Tibial nerve (tissue), 4 donors: ENCODE data around the gene CYTH1. TPM values are rescaled to one million over a fixed set of nuclear protein-coding genes. Genes with fewer than 3 reads are reported as not detected.
"Not testable (repeated sequence)": the region's sequence is repeated elsewhere in the genome, so short reads cannot be mapped to it uniquely, and the experiment has no call there.

Source experiments
- DNase-seq, 2 donors: peaks; one replicate each; pipeline ENCODE4 v3.0.0-alpha.2; 2019; ENCODE audit warnings: low spot score in 2 of 2
- H3K27ac ChIP-seq, 4 donors: fragments of 200-600 bp; sonication (generic) in 3 of 4; one replicate each; pipeline ENCODE4 v1.5.1; 2017 to 2019; ENCODE audit warnings: mild to moderate bottlenecking in 1 of 4
- H3K27me3 ChIP-seq, 2 donors: fragments of 200-600 bp; sonication (generic) in 1 of 2; one replicate each; pipeline versions ENCODE4 v1.5.1 to v1.6.0; 2017 to 2019
- H3K36me3 ChIP-seq, 3 donors: fragments of 200-600 bp; sonication (generic); one replicate each; pipeline ENCODE4 v1.5.1; 2018 to 2019
- H3K4me1 ChIP-seq, 4 donors: fragments of 200-600 bp; sonication (generic) in 3 of 4; one replicate each; pipeline ENCODE4 v1.5.1; 2017 to 2019
- H3K4me3 ChIP-seq, 4 donors: fragments of 200-600 bp; sonication (generic) in 3 of 4; one replicate each; pipeline ENCODE4 v1.5.1; 2017 to 2019; ENCODE audit warnings: mild to moderate bottlenecking in 1 of 4, moderate library complexity in 1 of 4
- H3K9me3 ChIP-seq, 4 donors: fragments of 200-600 bp; sonication (generic) in 3 of 4; one replicate each; pipeline ENCODE4 v1.5.1; 2017 to 2019
- EP300 ChIP-seq, 2 donors: sonication (generic); formaldehyde crosslinking; IDR thresholded peaks; one replicate each; pipeline ENCODE4 v1.6.1; 2017; ENCODE audit warnings: antibody characterized with exemption in 2 of 2, mild to moderate bottlenecking in 1 of 2
- POLR2A ChIP-seq, 2 donors: fragments of 450-650 bp; IDR thresholded peaks; one replicate each; pipeline ENCODE4 v1.6.1; 2017; ENCODE audit warnings: antibody characterized with exemption in 2 of 2, mild to moderate bottlenecking in 2 of 2, moderate library complexity in 2 of 2
- WGBS, 2 donors: methylation state at CpG; one replicate each; pipeline ENCODE4 v1.1.5; 2018; 5-methylcytosine and 5-hydroxymethylcytosine counted together
- total RNA-seq, 4 donors: library from RNA; depleted of rRNA; stranded (reverse); fragments of >200 nt; gene quantifications; one replicate each; pipeline ENCODE4 v1.1.0, GENCODE V29; 2016
- TF ChIP-seq, protein P1 (sequence below), 5 experiments: fragments of 200-600 bp in 3 of 5; fragments of 450-650 bp in 2 of 5; sonication (generic) in 3 of 5; IDR thresholded peaks; one replicate each; pipeline ENCODE4 v1.5.1; 2016 to 2019; ENCODE audit warnings: antibody characterized with exemption in 5 of 5, mild to moderate bottlenecking in 3 of 5, moderate library complexity in 2 of 5

CYTH1 gene
- total RNA-seq, 4 donors from 2014 or later, result 53.1 to 81.0 (median 63.8) TPM

DNA sequence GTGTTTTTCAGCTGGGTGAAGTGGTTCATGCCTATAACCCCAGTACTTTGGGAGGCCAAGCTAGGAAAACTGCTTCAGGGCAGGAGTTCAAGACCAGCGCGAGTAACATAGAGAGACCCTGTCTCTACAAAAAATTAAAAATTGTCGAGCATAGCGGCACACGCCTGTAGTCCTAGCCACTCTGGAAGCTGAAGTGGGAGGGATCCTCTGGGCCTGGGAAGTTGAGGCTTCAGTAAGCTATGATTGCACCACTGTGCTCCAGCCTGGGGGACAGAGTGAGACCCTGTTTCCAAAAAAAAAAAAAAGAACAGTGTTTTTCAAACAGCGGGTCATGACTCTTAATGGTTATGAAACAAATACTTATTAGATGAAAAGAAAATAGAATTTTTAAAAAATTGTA lies 2.3 kb upstream of the CYTH1 start:
- H3K36me3 ChIP-seq, result peaks cover 0 to 13% (median 0%) of the 10 kb centered on the region in 3 donors
- no peaks in the 10 kb centered on the region for H3K27me3 ChIP-seq
- 61 to 64% methylated on average over 6 of the region's 6 CpGs for WGBS, 2 donors
- peak overlapping the region in 2 of 4 donors; percentile 91 to 96 for H3K27ac ChIP-seq
- H3K9me3 ChIP-seq, result no peaks in the 10 kb centered on the region
- no peak for DNase-seq
- TF ChIP-seq, protein P1, sequence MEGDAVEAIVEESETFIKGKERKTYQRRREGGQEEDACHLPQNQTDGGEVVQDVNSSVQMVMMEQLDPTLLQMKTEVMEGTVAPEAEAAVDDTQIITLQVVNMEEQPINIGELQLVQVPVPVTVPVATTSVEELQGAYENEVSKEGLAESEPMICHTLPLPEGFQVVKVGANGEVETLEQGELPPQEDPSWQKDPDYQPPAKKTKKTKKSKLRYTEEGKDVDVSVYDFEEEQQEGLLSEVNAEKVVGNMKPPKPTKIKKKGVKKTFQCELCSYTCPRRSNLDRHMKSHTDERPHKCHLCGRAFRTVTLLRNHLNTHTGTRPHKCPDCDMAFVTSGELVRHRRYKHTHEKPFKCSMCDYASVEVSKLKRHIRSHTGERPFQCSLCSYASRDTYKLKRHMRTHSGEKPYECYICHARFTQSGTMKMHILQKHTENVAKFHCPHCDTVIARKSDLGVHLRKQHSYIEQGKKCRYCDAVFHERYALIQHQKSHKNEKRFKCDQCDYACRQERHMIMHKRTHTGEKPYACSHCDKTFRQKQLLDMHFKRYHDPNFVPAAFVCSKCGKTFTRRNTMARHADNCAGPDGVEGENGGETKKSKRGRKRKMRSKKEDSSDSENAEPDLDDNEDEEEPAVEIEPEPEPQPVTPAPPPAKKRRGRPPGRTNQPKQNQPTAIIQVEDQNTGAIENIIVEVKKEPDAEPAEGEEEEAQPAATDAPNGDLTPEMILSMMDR (IDR thresholded peaks at IDR 0.05), result no peak
- no peak for TF ChIP-seq POLR2A (IDR thresholded peaks at IDR 0.05)
- no peak for TF ChIP-seq EP300 (IDR thresholded peaks at IDR 0.05)
- H3K4me3 ChIP-seq, result no peak overlapping the region
- peaks cover 0 to 45% (median 20%) of the 10 kb centered on the region in 4 donors for H3K4me1 ChIP-seq

DNA sequence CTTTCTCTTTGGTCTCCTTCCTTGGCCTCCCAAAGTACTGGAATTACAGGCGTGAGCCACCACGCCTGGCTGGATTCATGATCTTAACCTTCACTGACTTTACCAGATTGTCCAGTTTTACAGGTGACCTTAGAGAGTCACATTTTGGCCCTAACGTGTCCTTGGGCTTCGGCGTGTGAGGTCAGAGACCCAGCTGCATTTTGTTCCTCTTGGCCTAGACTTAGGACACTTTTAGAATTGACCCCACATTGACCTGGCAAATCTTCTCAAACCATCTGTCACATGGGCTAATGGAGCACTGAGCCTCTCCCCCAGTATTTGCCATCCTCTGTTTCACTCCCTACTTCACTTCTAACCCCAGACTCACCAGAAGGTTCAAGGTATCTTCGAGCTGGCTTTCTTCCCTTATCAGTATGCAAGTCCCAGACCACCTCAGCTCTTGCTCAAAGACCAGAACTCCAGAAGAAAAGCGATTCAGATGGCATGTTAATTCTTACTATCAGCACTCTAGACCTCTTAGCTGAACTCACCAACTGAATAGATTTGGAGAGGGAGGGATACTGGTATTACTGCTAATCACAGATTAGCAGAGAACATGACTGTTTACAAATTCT lies 1.7 kb upstream of the CYTH1 start:
- H3K27ac ChIP-seq, result peak overlapping the region in 2 of 4 donors; percentile 91 to 96

DNA sequence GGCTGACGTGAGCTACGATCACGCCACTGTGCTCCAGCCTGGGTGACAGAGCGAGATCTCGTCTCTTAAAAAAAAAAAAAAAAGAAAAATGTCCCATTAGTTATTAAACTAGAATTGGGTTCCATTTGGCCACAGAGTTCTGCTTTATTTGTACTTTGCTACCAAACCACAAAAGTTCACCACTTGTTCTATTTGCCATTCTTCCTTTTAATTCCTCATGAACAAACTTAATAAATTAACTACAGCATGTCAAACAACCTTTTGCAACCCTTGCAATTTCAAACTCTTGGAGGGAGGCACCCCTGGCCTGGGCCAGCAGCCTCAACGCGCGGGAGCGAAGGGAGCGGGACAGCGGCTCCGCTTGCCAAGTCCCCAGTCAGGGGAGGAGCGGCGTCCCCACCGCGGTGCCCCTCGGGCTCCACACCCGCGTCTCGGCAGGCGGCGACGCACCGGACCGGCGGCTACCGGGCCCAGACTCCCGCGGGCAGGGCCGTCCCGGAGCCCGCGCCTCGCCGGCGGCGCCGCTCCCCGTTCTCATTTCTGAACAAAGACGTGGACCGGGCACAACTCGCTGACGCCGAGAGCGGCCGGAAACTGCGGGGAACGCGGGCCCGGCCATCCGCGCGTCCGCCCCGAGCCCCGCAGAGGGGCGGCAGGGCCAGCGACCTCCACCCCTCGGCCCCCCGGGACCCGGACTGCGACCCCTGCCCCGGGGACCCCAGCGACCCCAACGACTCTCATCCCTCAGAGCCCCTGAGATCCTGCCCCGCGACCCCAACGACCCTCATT lies 775 bp downstream of the CYTH1 start:
- 5 to 7% methylated on average over 21 to 41 of the region's 68 CpGs for WGBS, 2 donors
- no peaks in the 10 kb centered on the region for H3K36me3 ChIP-seq
- no peaks in the 10 kb centered on the region for H3K27me3 ChIP-seq
- H3K4me1 ChIP-seq, result peaks cover 0 to 42% (median 18%) of the 10 kb centered on the region in 4 donors
- H3K9me3 ChIP-seq, result no peaks in the 10 kb centered on the region
- TF ChIP-seq POLR2A (IDR thresholded peaks at IDR 0.05), result peak in 1 of 2 donors; percentile 17
- TF ChIP-seq, protein P1 (IDR thresholded peaks at IDR 0.05), result no peak
- no peak for DNase-seq
- peak overlapping the region; percentile 63 to 100 (median 93) for H3K4me3 ChIP-seq
- H3K27ac ChIP-seq, result peak overlapping the region; percentile 85 to 99 (median 96)

More for the DNA sequence above, 1.7 kb upstream of the CYTH1 start:
- 76 to 79% methylated on average over 7 of the region's 7 CpGs for WGBS, 2 donors
- Histone ChIP-seq H3K9me3 (no peaks in the 10 kb centered on the region), H3K27me3 (no peaks in the 10 kb centered on the region), H3K36me3 (peaks cover 0 to 13% (median 0%) of the 10 kb centered on the region in 3 donors), H3K4me3 (no peak overlapping the region), H3K4me1 (peaks cover 0 to 42% (median 18%) of the 10 kb centered on the region in 4 donors)
- TF ChIP-seq EP300 (IDR thresholded peaks at IDR 0.05), result no peak
- DNase-seq, result no peak

DNA sequence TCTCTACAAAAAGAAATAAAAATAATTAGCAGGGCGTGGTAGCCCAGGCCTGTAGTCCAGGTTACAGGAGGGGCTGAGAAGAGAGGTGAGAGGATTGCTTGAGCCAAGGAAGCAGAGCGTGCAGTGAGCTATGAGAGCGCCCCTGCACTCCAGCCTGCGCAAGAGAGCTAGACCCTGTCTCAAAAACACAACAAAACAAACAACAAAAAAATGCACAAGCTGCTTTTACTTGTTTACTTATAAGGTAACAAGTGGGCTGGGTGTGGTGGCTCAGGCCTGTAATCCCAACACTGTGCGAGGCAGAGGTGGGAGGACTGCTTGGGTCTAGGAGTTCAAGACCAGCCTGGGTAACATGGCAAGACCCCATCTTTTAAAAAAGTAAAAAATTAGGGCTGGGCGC lies 1.7 kb downstream of the CYTH1 start:
- H3K4me3 ChIP-seq, result peak overlapping the region in 2 of 4 donors; percentile 90 to 100
- H3K4me1 ChIP-seq, result peaks cover 0 to 49% (median 20%) of the 10 kb centered on the region in 4 donors
- peak overlapping the region in 3 of 4 donors; percentile 93 to 99 (median 98) for H3K27ac ChIP-seq
- DNase-seq, result no peak
- no peaks in the 10 kb centered on the region for H3K27me3 ChIP-seq
- no peaks in the 10 kb centered on the region for H3K9me3 ChIP-seq
- no peak for TF ChIP-seq POLR2A (IDR thresholded peaks at IDR 0.05)
- WGBS, 2 donors, result 86 to 89% methylated on average over 6 of the region's 6 CpGs
- no peaks in the 10 kb centered on the region for H3K36me3 ChIP-seq

DNA sequence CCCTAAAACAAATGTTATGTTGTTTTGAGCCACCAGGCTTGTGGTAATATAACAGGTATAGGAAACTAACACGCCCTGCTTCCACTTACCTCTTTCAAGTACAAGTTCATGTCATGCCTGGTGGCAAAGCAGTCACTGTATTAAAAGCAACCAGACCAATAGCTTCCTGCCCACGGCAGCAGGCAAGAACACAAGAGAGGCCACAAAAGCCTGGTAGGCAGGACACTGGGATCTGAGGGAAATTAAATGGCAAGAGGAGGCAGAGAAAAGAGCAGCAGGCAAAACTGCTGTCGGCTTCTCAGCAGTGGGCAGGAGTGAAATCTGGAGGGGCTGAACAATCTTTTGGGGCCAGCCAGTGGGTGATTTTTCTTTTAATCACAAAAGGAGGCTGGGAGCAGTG lies 2.2 kb downstream of the CYTH1 start:
- TF ChIP-seq EP300 (IDR thresholded peaks at IDR 0.05) (no peak), POLR2A (IDR thresholded peaks at IDR 0.05) (no peak)
- TF ChIP-seq, protein P1 (IDR thresholded peaks at IDR 0.05), result no peak
- Histone ChIP-seq H3K36me3 (no peaks in the 10 kb centered on the region), H3K9me3 (no peaks in the 10 kb centered on the region), H3K27ac (peak overlapping the region in 3 of 4 donors; percentile 93 to 99 (median 98)), H3K4me3 (peak overlapping the region in 2 of 4 donors; percentile 90 to 100), H3K4me1 (peaks cover 0 to 46% (median 21%) of the 10 kb centered on the region in 4 donors), H3K27me3 (no peaks in the 10 kb centered on the region)
- no peak for DNase-seq
- 49 to 51% methylated on average over 3 of the region's 3 CpGs for WGBS, 2 donors

DNA sequence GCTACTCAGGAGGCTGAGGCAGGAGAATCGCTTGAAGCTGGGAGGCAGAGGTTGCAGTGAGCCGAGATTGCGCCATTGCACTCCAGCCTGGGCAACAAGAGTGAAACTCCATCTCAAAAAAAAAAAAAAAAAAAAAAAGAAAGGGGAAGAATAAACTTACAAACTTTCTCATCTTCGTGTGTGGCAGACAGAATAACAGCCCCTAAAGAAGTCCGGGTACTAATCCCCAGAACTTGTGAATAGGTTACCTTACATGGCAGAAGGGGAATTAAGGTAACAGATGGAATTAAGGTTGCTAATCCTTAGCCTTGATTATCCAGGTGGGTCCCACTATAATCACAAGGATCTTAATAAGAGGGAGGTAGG lies 2.8 kb downstream of the CYTH1 start:
- Histone ChIP-seq H3K4me3 (peak overlapping the region in 1 of 4 donors; percentile 100), H3K4me1 (peaks cover 0 to 47% (median 26%) of the 10 kb centered on the region in 4 donors), H3K27ac (peak overlapping the region in 3 of 4 donors; percentile 93 to 99 (median 98))
- H3K27me3 ChIP-seq, H3K9me3 ChIP-seq, DNase-seq, H3K36me3 ChIP-seq: not testable (repeated sequence)
- WGBS, 2 donors, result 78 to 85% methylated on average over 5 of the region's 5 CpGs
